ENCODE results near the gene CNTNAP2.

- no peak for TF ChIP-seq CTCF (conservative IDR thresholded peaks at IDR 0.05 in 1 of 2, IDR thresholded peaks at IDR 0.05 in 1 of 2; ENCODE audit: low read depth in 1 of 2, low read length in 2 of 2)
- no peak for TF ChIP-seq EZH2 (IDR thresholded peaks at IDR 0.05; ENCODE audit: low read length, missing control alignments)
Observed at GRCh38 chr7:147235645-147236382, 1119.2 kb downstream of the CNTNAP2 start.

All from fibroblast of lung (primary cell).